ENCODE data around the gene AKIRIN1. TPM values are rescaled to one million over a fixed set of nuclear protein-coding genes. Genes with fewer than 3 reads are reported as not detected.

AKIRIN1 gene
- polyA plus RNA-seq, 1 of the 3 experiments (the other 2 are of a cell fraction): 37.0 TPM

GRCh38 chr1:39034114-39034654 is 43.1 kb downstream of the AKIRIN1 start:
- TF ChIP-seq SMC3 (IDR thresholded peaks at IDR 0.05; ENCODE audit: low read depth, low read length) (no peak), USF1 (IDR thresholded peaks at IDR 0.05; ENCODE audit: borderline replicate concordance, low read depth) (no peak), USF2 (IDR thresholded peaks at IDR 0.05; ENCODE audit: borderline replicate concordance, low read depth, low read length) (no peak), FOSL2 (IDR thresholded peaks at IDR 0.05; ENCODE audit: borderline replicate concordance, low read depth) (no peak), JUND (IDR thresholded peaks at IDR 0.05) (no peak), TCF12 (IDR thresholded peaks at IDR 0.05) (no peak), ELF1 (IDR thresholded peaks at IDR 0.05) (no peak), NFIC (IDR thresholded peaks at IDR 0.05; ENCODE audit: borderline replicate concordance) (no peak), GATA2 (CRISPR knock-in tag; IDR thresholded peaks at IDR 0.05) (no peak), IRF3 (IDR thresholded peaks at IDR 0.05; ENCODE audit: low read depth, low read length) (no peak), FOXM1 (IDR thresholded peaks at IDR 0.05; ENCODE audit: low read depth) (no peak)
- ChIA-PET POLR2A (interaction anchor here (0.7 to 2.1 kb wide), 2 partner anchors 8 to 47 kb away, joined by 4 to 10 read pairs; partner anchors contain the start of gene NDUFS5), CTCF (interaction anchor here (2.7 kb wide), 1 partner anchor 58 kb away, joined by 7 read pairs; no protein-coding TSS in a partner anchor)
- Histone ChIP-seq H3K79me2 (ENCODE audit: insufficient read depth) (peaks cover 41% of the 10 kb centered on the region), H3K9me2 (no peaks in the 10 kb centered on the region), H3K4me1 (ENCODE audit: control insufficient read depth in 1 of 2, insufficient read depth in 2 of 2, low read depth in 1 of 2, low read length in 1 of 2) (no peaks in the 10 kb centered on the region), H3F3A (replicated peaks; ENCODE audit: insufficient read depth) (peaks cover 15% of the 10 kb centered on the region), H3K9me3 (no peaks in the 10 kb centered on the region), H3K27ac (ENCODE audit: low read depth in 2 of 2, low read length in 1 of 2) (no peak overlapping the region), H4K20me1 (ENCODE audit: insufficient read depth) (peaks cover 13% of the 10 kb centered on the region; the same call in 1 of the 2 replicates), H2AFZ (ENCODE audit: low read depth) (no peak overlapping the region), H3K4me3 (ENCODE audit: low read depth in 2 of 2, low read length in 1 of 2) (no peak overlapping the region), H3K36me3 (replicated peaks in 1 of 2; ENCODE audit: control insufficient read depth in 1 of 2, insufficient read depth in 2 of 2, low read length in 1 of 2) (peaks cover 24 to 78% of the 10 kb centered on the region in 2 experiments), H3K9ac (no peak overlapping the region), H3K27me3 (ENCODE audit: insufficient read depth) (no peaks in the 10 kb centered on the region), H3K4me2 (no peak overlapping the region)
- WGBS (ENCODE audit: low lambda C conversion rate): 95% methylated on average over 6 of the region's 6 CpGs
- no peak for DNase-seq

GRCh38 chr1:39036678-39037077 is 45.6 kb downstream of the AKIRIN1 start:
- no peaks in the 10 kb centered on the region for H3K4me1 ChIP-seq (ENCODE audit: control insufficient read depth in 1 of 2, insufficient read depth in 2 of 2, low read depth in 1 of 2, low read length in 1 of 2)
- H3K9me2 ChIP-seq: no peaks in the 10 kb centered on the region
- peaks cover 17 to 69% of the 10 kb centered on the region in 2 experiments for H3K36me3 ChIP-seq (replicated peaks in 1 of 2; ENCODE audit: control insufficient read depth in 1 of 2, insufficient read depth in 2 of 2, low read length in 1 of 2)
- H2AFZ ChIP-seq (ENCODE audit: low read depth): no peak overlapping the region
- H4K20me1 ChIP-seq (ENCODE audit: insufficient read depth): peaks cover 13% of the 10 kb centered on the region; the same call in 1 of the 2 replicates
- H3K9ac ChIP-seq: no peak overlapping the region
- ChIA-PET CTCF (interaction anchor here (0.7 to 1.0 kb wide), 2 partner anchors 201 to 1301 kb away, joined by 3 read pairs; no protein-coding TSS in a partner anchor), POLR2A (interaction anchor here (1.2 kb wide), 1 partner anchor 10 kb away, joined by 3 read pairs; the partner anchor contains the start of gene NDUFS5)
- H3K27ac ChIP-seq (ENCODE audit: low read depth in 2 of 2, low read length in 1 of 2): no peak overlapping the region
- no peak overlapping the region for H3K4me3 ChIP-seq (ENCODE audit: low read depth in 2 of 2, low read length in 1 of 2)
- H3K9me3 ChIP-seq: no peaks in the 10 kb centered on the region
- 93% methylated on average over 5 of the region's 5 CpGs for whole genome bisulfite sequencing (ENCODE audit: low lambda C conversion rate)
- H3K79me2 ChIP-seq (ENCODE audit: insufficient read depth): peaks cover 16% of the 10 kb centered on the region; the same call in 1 of the 2 replicates
- no peaks in the 10 kb centered on the region for H3K27me3 ChIP-seq (ENCODE audit: insufficient read depth)
- H3F3A ChIP-seq (replicated peaks; ENCODE audit: insufficient read depth): peaks cover 20% of the 10 kb centered on the region
- DNase-seq: no peak
- no peak overlapping the region for H3K4me2 ChIP-seq
- TF ChIP-seq GABPA (IDR thresholded peaks at IDR 0.05; ENCODE audit: low read depth) (no peak), SMC3 (IDR thresholded peaks at IDR 0.05; ENCODE audit: low read depth, low read length) (no peak), SIN3A (IDR thresholded peaks at IDR 0.05; ENCODE audit: borderline replicate concordance, low read depth, low read length) (no peak), IRF3 (IDR thresholded peaks at IDR 0.05; ENCODE audit: low read depth, low read length) (no peak), USF2 (IDR thresholded peaks at IDR 0.05; ENCODE audit: borderline replicate concordance, low read depth, low read length) (no peak), POLR2AphosphoS5 (IDR thresholded peaks at IDR 0.05; ENCODE audit: low read depth, low read length) (no peak), JUND (IDR thresholded peaks at IDR 0.05) (no peak), YY1 (IDR thresholded peaks at IDR 0.05; ENCODE audit: low read depth) (no peak), USF1 (IDR thresholded peaks at IDR 0.05; ENCODE audit: borderline replicate concordance, low read depth) (no peak), MXI1 (IDR thresholded peaks at IDR 0.05; ENCODE audit: low read depth, low read length) (no peak), GATA2 (CRISPR knock-in tag; IDR thresholded peaks at IDR 0.05) (no peak), CHD2 (IDR thresholded peaks at IDR 0.05; ENCODE audit: low read length, partially characterized antibody) (no peak), FOXM1 (IDR thresholded peaks at IDR 0.05; ENCODE audit: low read depth) (no peak), NFIC (IDR thresholded peaks at IDR 0.05; ENCODE audit: borderline replicate concordance) (no peak), CTCF (IDR thresholded peaks at IDR 0.05) (no peak)
